Omental fat pad (tissue), 4 donors: Measurements from ENCODE around the gene KLHDC3. TPM values are rescaled to one million over a fixed set of nuclear protein-coding genes. Genes with fewer than 3 reads are reported as not detected.

ENCODE experiments used
- ATAC-seq: fragments of 150-250 bp; one replicate; pipeline ENCODE4 v1.9.1; 2016; ENCODE audit warnings: mild to moderate bottlenecking, moderate library complexity; ENCODE audit not compliant: low FRiP score
- DNase-seq: peaks from one replicate; pipeline ENCODE4 v3.0.0-alpha.2; 2019; ENCODE audit warnings: low spot score
- CTCF ChIP-seq, 3 donors: fragments of 450-650 bp; IDR thresholded peaks; one replicate each; pipeline ENCODE4 v1.5.1; 2016 to 2017; ENCODE audit warnings: antibody characterized with exemption in 3 of 3, mild to moderate bottlenecking in 3 of 3, moderate library complexity in 2 of 3
- total RNA-seq, 4 donors: library from RNA; depleted of rRNA; stranded (reverse); fragments of >200 nt; gene quantifications; one replicate each; pipeline ENCODE4 v1.1.0, GENCODE V29; 2016

Gene KLHDC3
- total RNA-seq, 4 donors from 2014 or later, result 58.0 to 106 (median 95.0) TPM

- no peak for ATAC-seq
- no peak for TF ChIP-seq CTCF (IDR thresholded peaks at IDR 0.05)
- DNase-seq, result no peak
These were observed 41.9 kb downstream of the KLHDC3 start for GRCh38 chr6:43055966-43056365.

DNA sequence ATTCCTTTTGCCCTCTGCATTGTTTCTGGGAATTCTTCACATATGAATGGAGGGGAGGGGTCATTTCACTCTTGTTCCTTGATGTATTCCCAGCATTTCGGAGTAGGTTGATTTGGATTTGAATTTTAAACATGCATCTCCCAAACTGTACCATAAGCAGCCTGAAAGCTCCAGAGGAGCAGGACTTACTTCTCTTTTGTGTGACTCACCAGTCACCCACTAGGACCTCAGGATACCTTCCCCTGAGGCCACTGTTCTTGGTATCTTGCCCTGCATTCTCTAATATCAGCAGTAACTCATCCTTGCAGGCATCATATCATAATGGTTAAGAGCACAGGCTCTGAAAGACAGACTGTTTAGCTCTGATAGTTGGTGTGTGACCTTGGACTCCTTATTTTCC is 44.5 kb downstream of the KLHDC3 start:
- no peak for ATAC-seq
- DNase-seq, result no peak
- no peak for TF ChIP-seq CTCF (IDR thresholded peaks at IDR 0.05)

DNA sequence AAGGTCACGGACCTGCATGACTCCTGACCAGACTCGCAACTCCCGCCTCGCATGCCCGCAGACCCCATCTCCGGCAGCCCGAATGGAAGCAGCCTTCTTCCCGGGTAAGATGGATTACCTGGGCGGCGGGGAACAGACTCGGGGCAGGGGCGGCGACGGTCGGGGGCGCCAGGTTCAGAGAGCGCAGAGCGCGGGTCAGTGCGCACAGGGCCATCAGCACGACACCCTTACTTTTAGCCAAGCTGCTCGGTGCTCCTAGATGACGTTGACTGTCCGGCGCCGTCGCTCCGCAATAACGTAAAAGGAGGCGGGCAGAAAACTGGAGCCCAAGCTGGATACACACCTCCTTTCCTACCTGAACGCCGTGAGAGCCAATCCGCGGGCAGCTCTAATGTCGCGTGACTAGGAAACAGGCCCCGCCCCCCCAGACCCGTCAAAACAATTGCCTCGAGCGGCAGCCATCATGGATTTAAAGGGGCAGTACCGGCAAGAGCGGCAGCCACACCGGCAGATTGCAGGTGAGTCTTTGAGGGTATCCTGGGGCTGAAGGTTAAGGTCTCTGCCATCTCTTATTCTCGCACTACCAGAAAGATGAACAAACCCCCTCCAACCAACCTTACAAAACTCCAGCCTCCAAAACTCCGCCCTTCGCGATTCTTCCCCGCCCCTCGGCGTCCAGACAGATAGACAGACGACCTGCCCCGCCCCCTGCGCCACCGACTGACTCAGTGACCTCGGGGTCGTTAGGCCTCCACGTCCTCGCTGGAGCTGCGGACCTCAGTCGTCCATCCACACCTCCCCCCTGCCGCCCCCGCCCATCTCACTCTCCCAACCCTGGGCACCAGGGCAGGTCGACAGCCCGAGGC is 45.4 kb downstream of the KLHDC3 start, which contains the start of the genes KLC4 and MRPL2:
Gene KLC4, plus strand, starts transcription at position 464 of the 866 bp plus-strand sequence. CDS start 1,705 bp downstream, outside the sequence.
Gene MRPL2, minus strand, starts transcription at position 267 of the 866 bp plus-strand sequence. Its CDS starts 53 bp downstream, at position 214.
- peak; percentile 97 for ATAC-seq
- DNase-seq, result peak; percentile 94
- TF ChIP-seq CTCF (IDR thresholded peaks at IDR 0.05), result no peak

DNA sequence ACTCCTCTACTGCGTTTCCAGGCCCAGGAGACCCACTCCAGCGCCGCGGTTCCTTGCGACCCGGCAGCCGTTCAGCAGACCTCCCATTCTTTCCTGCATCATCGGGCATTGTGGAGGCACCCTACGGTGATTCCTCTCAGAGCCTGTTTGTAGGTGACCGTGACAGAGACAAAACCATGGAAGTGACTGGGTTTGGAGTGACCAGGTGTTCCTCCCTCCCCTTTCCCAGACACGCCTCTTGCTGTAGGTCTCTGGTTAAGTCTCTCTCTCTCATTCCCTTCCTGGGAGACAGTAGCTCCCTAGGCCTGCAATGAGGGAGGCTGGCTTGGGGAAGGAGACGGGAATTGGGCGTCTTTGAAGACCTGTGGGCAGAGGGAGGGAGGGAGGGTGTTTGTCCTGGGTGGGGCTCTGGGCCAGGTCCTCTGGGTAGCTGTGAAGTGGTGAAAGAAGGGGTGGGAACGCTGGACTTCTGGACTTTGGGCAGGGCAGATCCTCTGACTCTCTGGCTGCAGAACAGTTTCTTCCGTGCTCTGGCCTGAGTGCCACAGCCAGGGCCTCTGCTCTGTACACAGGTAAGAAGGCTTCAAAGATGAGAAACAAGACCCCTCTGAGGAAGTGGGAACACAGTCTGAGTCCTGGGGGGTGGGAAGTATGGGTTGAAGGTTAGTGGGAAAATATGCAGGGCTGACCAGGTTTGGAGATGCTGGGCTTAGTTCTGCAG is 46.1 kb downstream of the KLHDC3 start:
- no peak for DNase-seq
- no peak for TF ChIP-seq CTCF (IDR thresholded peaks at IDR 0.05)
- ATAC-seq, result no peak

DNA sequence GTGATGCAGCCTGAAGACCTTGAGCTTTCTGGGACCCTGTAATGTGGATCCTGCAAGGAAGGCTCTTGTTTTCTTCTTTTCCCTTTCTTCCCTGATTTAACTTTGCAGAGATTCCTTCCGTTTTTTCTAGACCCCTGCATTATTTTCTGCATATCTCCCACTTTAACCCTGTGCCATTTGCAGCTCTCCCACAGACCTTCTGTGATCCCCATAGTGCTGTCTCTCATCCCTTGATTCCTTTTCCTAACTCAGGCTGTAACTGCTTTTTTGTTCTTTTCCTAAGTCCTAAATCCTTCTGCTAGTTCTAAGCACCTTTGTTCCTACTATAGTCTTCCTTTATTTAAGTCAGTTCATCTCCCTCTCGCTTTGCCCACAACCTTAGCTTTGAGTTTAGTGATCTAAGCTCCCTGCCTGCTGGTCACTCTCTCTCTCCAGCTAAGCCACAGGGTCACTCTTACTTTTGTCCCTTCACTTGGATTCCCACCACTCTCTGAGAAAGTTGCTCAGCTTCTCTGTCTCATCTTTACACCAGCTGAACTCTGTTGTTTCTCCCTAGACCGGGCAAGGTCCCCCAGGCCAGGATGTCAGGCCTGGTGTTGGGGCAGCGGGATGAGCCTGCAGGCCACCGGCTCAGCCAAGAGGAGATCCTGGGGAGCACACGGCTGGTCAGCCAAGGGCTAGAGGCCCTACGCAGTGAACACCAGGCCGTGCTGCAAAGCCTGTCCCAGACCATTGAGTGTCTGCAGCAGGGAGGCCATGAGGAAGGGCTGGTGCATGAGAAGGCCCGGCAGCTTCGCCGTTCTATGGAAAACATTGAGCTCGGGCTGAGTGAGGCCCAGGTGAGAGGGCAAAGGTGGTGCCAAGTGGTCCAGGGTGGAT is 46.9 kb downstream of the KLHDC3 start:
- ATAC-seq (no peak), DNase-seq (no peak)
- TF ChIP-seq CTCF (IDR thresholded peaks at IDR 0.05), result no peak

DNA sequence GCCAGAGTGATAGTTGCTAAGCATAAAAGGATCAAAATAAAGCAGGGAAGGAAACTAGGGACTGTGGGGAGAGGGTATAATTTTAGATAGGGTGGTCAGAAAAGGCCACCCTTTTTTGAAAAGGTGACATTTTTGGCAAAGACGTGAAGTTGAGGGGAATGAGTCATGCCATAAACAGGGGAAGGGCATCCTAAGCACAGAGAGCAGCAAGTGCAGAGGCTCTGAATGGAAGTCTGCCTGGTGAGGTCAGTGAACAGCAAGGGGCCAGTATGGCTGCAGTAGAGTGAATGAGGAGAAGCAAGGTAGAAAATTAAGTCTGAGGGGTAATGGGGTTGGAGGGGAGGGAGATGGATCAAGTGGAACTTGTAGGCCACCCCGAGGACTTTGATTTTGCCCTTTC is 47.8 kb downstream of the KLHDC3 start:
- ATAC-seq, result no peak
- no peak for TF ChIP-seq CTCF (IDR thresholded peaks at IDR 0.05)
- DNase-seq, result no peak
